Stimulated activated naive B cell treated with anti-CD40 and anti-IgM and Interleukin-4, amounts not matched to agents 10 μg/mL and 1 μg/mL and 100 μg/mL, for 72 hours (primary cell): ENCODE measurements around the gene TENM3.
"Not testable (repeated sequence)": the region's sequence is repeated elsewhere in the genome, so short reads cannot be mapped to it uniquely, and the experiment has no call there.

ENCODE experiments used
- ATAC-seq, 2 donors: fragments of 150-1000 bp; cut with Tn5 transposase; replicated peaks; 2 replicates each; pipeline ENCODE4 v1.10.0; 2021; ENCODE audit warnings: moderate library complexity in 1 of 2
- DNase-seq: peaks from one replicate; pipeline ENCODE4 v3.0.0; 2021
- H3K27ac Mint-ChIP-seq: one replicate; pipeline ENCODE4 v1.8.0; 2022; ENCODE audit warnings: mild to moderate bottlenecking, mixed read lengths
- H3K27me3 Mint-ChIP-seq, 2 donors: one replicate each; pipeline ENCODE4 v1.8.0; 2022; ENCODE audit warnings: mixed read lengths in 2 of 2
- H3K36me3 Mint-ChIP-seq, 2 donors: one replicate each; pipeline ENCODE4 v1.8.0; 2022; ENCODE audit warnings: mixed read lengths in 2 of 2, mild to moderate bottlenecking in 1 of 2
- H3K4me1 Mint-ChIP-seq, 2 donors: one replicate each; pipeline ENCODE4 v1.8.0; 2022; ENCODE audit warnings: mixed read lengths in 2 of 2, mild to moderate bottlenecking in 1 of 2
- H3K4me3 Mint-ChIP-seq, 2 donors: one replicate each; pipeline ENCODE4 v1.8.0; 2022; ENCODE audit warnings: mild to moderate bottlenecking in 2 of 2, mixed read lengths in 2 of 2, moderate library complexity in 1 of 2
- H3K9me3 Mint-ChIP-seq, 2 donors: one replicate each; pipeline ENCODE4 v1.8.0; 2022; ENCODE audit warnings: mixed read lengths in 2 of 2, mild to moderate bottlenecking in 1 of 2

TENM3 gene

DNA sequence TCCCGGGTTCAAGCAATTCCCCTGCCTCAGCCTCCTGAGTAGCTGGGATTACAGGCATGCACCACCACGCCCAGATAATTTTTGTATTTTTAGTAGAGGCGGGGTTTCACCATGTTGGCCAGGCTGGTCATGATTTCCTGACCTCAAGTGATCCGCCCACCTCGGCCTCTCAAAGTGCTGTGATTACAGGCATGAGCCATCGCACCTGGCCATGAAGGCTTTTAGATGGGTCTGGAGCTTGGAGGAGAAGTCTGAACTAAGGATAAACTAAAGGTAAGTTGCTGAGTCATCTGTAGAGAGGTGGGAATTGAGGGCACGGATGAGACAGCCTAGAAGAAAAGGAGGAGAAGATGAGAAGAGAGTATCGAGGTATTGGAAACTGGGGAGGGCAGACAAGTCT is at the start of gene TENM3:
Gene TENM3, plus strand, starts transcription at position 199 of the 400 bp plus-strand sequence. CDS start 80,619 bp downstream, outside the sequence.
- not testable (repeated sequence) for H3K4me3 Mint-ChIP-seq, H3K9me3 Mint-ChIP-seq, ATAC-seq, H3K27ac Mint-ChIP-seq, H3K27me3 Mint-ChIP-seq, H3K4me1 Mint-ChIP-seq, H3K36me3 Mint-ChIP-seq, DNase-seq

DNA sequence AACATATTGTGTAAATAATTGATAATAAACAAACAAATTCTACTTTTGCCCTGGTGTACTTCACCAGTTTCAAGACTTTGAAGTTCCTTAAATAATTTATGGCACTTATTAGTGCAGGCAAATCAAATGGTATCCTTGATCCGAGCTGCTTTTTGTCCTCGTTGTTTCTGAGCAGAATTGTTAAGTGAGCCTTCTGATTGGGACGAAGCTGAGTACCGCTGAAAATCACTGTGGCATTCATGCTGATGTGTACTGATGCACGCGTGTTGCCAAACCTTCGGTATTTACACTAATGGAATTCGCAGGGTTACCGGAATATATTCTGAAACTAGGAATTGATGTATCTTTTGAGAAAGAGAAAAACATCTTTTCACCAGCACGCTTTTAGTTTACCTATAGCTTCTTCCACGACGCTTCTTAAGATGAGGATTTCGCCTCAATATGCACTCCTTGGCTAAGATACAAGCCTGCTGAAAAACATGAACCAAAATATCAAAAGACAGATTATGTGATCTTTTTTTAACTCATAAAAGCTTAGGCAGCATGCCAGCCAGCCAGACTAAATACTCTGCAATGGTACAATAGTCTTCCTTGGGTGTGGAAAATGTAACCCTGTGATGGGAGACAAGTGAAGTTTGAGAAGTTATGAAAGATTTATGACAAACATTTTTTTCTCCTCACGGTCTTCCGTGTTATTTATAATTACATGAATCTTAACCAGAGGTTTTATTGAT is 48.9 kb upstream of the TENM3 start:
- H3K4me3 Mint-ChIP-seq, result no peak overlapping the region
- no peaks in the 10 kb centered on the region for H3K4me1 Mint-ChIP-seq
- ATAC-seq (no peak), DNase-seq (no peak)
- no peaks in the 10 kb centered on the region for H3K27me3 Mint-ChIP-seq
- peaks cover 0 to under 1% of the 10 kb centered on the region in 2 donors for H3K9me3 Mint-ChIP-seq
- no peak overlapping the region for H3K27ac Mint-ChIP-seq
- H3K36me3 Mint-ChIP-seq, result no peaks in the 10 kb centered on the region

DNA sequence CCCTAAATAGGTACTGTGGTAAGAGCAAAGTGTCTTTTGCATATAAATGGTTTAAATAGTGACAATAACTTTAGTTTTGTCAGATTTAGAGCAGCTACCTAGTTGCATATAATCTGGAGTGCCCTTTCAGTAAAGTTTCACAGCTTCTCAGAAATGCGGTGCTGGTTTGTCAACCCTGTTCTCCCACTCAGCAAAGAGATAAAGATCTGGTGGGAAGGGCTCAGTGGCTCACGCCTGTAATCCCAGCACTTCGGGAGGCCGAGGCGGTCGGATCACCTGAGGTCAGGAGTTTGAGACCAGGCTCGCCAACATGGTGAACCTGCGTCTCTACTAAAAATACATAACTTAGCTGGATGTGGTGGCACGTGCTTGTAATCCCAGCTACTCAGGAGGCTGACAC is 45.6 kb upstream of the TENM3 start:
- DNase-seq, result no peak
- H3K36me3 Mint-ChIP-seq, result no peaks in the 10 kb centered on the region
- H3K4me3 Mint-ChIP-seq, result no peak overlapping the region
- no peaks in the 10 kb centered on the region for H3K9me3 Mint-ChIP-seq
- no peak overlapping the region for H3K27ac Mint-ChIP-seq
- no peak for ATAC-seq
- H3K4me1 Mint-ChIP-seq, result no peaks in the 10 kb centered on the region
- no peaks in the 10 kb centered on the region for H3K27me3 Mint-ChIP-seq

- ATAC-seq, result no peak
- no peak for DNase-seq
- no peaks in the 10 kb centered on the region for H3K27me3 Mint-ChIP-seq
- no peaks in the 10 kb centered on the region for H3K4me1 Mint-ChIP-seq
- no peak overlapping the region for H3K4me3 Mint-ChIP-seq
- no peak overlapping the region for H3K27ac Mint-ChIP-seq
- no peaks in the 10 kb centered on the region for H3K36me3 Mint-ChIP-seq
- no peaks in the 10 kb centered on the region for H3K9me3 Mint-ChIP-seq
Observed at GRCh38 chr4:182201871-182202270, 41.3 kb upstream of the TENM3 start.

DNA sequence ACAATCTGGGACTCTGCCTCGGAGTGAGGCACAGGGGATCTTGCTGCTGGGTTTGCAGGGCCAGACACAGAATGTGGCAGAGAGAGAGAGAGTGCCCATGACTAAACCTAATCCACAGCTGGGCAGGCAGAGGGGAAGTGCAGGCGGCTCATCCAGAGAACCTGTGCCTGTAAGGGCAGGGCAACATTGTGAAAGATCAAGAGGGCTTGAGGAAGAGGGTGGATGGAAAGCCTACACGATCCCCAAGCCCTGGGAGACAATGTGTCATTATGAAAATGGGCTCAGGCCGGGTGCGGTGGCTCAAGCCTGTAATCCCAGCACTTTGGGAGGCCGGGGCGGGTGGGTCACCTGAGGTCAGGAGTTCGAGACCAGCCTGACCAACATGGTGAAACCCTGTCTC is 40.6 kb upstream of the TENM3 start:
- H3K4me3 Mint-ChIP-seq, result no peak overlapping the region
- H3K4me1 Mint-ChIP-seq, result no peaks in the 10 kb centered on the region
- H3K27me3 Mint-ChIP-seq, result no peaks in the 10 kb centered on the region
- DNase-seq (no peak), ATAC-seq (no peak)
- no peak overlapping the region for H3K27ac Mint-ChIP-seq
- no peaks in the 10 kb centered on the region for H3K36me3 Mint-ChIP-seq
- H3K9me3 Mint-ChIP-seq, result no peaks in the 10 kb centered on the region

DNA sequence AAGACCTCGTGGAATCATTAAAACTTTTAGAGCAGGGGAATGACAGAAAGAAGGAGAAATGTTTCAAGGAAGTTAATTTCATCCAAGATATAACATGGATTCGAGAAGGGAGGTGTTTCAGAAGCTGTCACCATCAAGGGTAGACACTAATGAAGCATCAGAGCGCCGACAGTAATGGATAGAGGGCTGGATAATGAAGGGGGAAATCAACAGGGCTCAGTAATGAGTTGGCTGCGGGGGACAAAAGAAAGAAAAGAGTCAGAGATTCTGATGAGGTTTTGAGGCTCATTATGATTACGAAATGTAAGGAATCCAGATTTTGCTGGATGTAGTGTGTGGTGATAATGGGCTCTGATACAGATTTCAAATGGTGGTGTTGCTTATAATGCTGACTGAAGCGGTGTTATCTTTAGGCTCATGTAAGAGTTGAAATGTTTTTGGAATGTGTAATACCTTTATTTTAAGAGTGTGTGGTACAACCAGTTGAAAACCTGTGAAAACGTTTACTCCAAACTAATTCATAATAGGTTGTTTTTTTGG is 39.3 kb upstream of the TENM3 start:
- Mint-ChIP-seq H3K4me1 (no peaks in the 10 kb centered on the region), H3K27ac (no peak overlapping the region), H3K9me3 (no peaks in the 10 kb centered on the region), H3K27me3 (no peaks in the 10 kb centered on the region), H3K4me3 (no peak overlapping the region), H3K36me3 (no peaks in the 10 kb centered on the region)
- no peak for DNase-seq
- no peak for ATAC-seq

GRCh38 chr4:182205306-182205705 is 37.9 kb upstream of the TENM3 start:
- Mint-ChIP-seq H3K27ac (no peak overlapping the region), H3K4me3 (no peak overlapping the region), H3K27me3 (no peaks in the 10 kb centered on the region), H3K4me1 (no peaks in the 10 kb centered on the region), H3K9me3 (no peaks in the 10 kb centered on the region), H3K36me3 (no peaks in the 10 kb centered on the region)
- no peak for DNase-seq
- ATAC-seq, result no peak

DNA sequence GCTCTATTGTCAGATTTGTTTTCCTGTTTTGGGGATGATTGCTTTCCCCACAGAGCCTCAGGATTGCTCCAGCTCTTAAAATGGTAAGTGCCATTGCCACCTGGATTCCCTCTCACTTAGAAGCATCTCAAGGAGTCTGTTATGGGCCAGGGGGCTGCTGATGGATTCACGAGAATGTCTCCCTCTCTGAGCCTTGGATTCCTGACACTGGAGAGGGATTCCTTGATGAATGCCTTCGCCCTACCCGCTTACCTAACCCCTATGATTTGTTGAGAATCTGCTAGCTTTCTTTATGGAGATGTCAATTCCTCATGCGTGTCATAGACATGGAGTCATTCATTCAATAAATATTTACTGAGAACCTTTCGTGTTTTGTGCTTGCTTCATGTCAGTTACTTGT is 36.9 kb upstream of the TENM3 start:
- H3K4me3 Mint-ChIP-seq, result no peak overlapping the region
- DNase-seq, result no peak
- no peaks in the 10 kb centered on the region for H3K36me3 Mint-ChIP-seq
- no peaks in the 10 kb centered on the region for H3K9me3 Mint-ChIP-seq
- H3K27me3 Mint-ChIP-seq, result no peaks in the 10 kb centered on the region
- H3K4me1 Mint-ChIP-seq, result no peaks in the 10 kb centered on the region
- no peak overlapping the region for H3K27ac Mint-ChIP-seq
- no peak for ATAC-seq

DNA sequence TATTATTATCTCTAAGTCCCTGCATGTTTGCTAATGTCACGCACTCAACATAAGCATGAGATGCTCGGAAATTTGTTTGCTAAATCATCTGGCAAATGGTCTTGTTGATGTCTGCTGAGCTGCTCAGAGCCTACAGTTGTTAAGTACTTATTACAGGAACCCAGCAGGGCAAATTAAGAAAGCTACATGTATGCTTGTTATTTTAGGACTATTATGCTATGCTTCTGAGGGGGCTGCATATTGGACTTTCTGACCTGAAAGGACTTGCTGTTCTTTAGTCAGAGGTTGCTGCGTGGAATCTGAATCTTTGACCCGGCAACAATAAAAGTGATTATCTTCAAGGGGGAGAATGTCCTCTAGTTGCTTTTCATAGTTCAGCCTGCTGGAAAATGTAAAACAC is 36.3 kb upstream of the TENM3 start:
- ATAC-seq, result no peak
- H3K36me3 Mint-ChIP-seq, result no peaks in the 10 kb centered on the region
- no peaks in the 10 kb centered on the region for H3K4me1 Mint-ChIP-seq
- no peaks in the 10 kb centered on the region for H3K27me3 Mint-ChIP-seq
- no peak overlapping the region for H3K4me3 Mint-ChIP-seq
- H3K27ac Mint-ChIP-seq, result no peak overlapping the region
- no peak for DNase-seq
- H3K9me3 Mint-ChIP-seq, result no peaks in the 10 kb centered on the region

- ATAC-seq, result no peak
Observed at GRCh38 chr4:182207830-182208396, 35.3 kb upstream of the TENM3 start.

DNA sequence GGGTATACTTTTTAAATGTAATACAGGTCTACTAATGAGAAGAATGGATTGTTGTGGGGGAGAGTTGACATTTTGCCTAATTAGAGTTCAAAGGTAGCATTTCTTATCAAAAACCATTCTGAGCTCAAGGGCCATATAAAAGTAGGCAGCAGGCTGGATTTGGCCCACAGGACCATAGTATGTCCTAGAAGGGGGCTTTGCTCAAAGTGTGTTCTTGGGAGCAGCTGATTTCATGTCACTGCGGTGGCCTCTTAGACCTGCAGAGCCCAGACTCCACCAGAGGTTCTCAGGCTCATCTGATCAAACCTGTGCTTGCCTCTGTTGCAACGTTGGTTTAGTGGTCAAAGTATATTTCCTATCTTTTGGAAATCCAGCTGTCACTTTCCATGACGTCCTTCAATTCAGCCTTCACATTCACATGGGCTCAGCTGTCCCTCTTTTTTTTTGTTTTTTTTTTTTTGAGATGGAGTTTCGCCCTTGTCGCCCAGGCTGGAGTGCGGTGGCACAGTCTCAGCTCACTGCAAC is 34.6 kb upstream of the TENM3 start:
- Mint-ChIP-seq H3K4me1 (no peaks in the 10 kb centered on the region), H3K27ac (no peak overlapping the region), H3K36me3 (no peaks in the 10 kb centered on the region), H3K9me3 (no peaks in the 10 kb centered on the region), H3K4me3 (no peak overlapping the region), H3K27me3 (no peaks in the 10 kb centered on the region)
- DNase-seq (no peak), ATAC-seq (no peak)

More at GRCh38 chr4:182207830-182208396, 35.3 kb upstream of the TENM3 start:
- no peak for DNase-seq
- no peaks in the 10 kb centered on the region for H3K4me1 Mint-ChIP-seq
- H3K4me3 Mint-ChIP-seq, result no peak overlapping the region
- no peaks in the 10 kb centered on the region for H3K27me3 Mint-ChIP-seq
- no peaks in the 10 kb centered on the region for H3K36me3 Mint-ChIP-seq
- no peak overlapping the region for H3K27ac Mint-ChIP-seq
- no peaks in the 10 kb centered on the region for H3K9me3 Mint-ChIP-seq

GRCh38 chr4:182212211-182212761 is 30.9 kb upstream of the TENM3 start:
- no peak overlapping the region for H3K27ac Mint-ChIP-seq
- ATAC-seq (no peak), DNase-seq (no peak)
- H3K27me3 Mint-ChIP-seq, result no peaks in the 10 kb centered on the region
- H3K4me3 Mint-ChIP-seq, result no peak overlapping the region
- H3K9me3 Mint-ChIP-seq, result no peaks in the 10 kb centered on the region
- H3K36me3 Mint-ChIP-seq, result no peaks in the 10 kb centered on the region
- no peaks in the 10 kb centered on the region for H3K4me1 Mint-ChIP-seq

GRCh38 chr4:182213004-182213403 is 30.2 kb upstream of the TENM3 start:
- Mint-ChIP-seq H3K4me3 (no peak overlapping the region), H3K4me1 (no peaks in the 10 kb centered on the region), H3K9me3 (no peaks in the 10 kb centered on the region), H3K27ac (no peak overlapping the region), H3K36me3 (no peaks in the 10 kb centered on the region), H3K27me3 (no peaks in the 10 kb centered on the region)
- ATAC-seq, result no peak
- DNase-seq, result no peak

- no peaks in the 10 kb centered on the region for H3K36me3 Mint-ChIP-seq
- ATAC-seq, result no peak
- no peak overlapping the region for H3K4me3 Mint-ChIP-seq
Observed at GRCh38 chr4:182215148-182215547, 28.1 kb upstream of the TENM3 start.

DNA sequence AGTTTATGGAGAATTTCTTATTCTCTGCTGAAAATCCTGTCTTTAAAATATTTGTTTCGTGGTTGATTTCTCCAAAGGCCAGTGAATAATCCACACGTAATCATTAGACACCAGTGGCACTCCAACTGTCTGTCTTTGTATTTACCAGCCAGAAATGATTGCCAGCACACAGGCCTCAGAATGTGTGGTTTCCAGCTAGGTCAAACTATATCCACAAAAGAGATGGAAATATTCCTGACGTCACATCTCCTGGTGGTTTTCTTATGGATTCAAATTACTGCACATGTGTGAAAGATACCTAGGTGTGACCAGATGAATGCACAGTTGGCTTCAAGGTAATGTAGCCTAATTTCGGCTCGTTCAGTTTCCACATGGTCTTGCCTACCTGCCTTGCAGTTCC is 27.2 kb upstream of the TENM3 start:
- DNase-seq (no peak), ATAC-seq (no peak)
- H3K4me3 Mint-ChIP-seq, result no peak overlapping the region
- H3K27ac Mint-ChIP-seq, result no peak overlapping the region
- H3K36me3 Mint-ChIP-seq, result no peaks in the 10 kb centered on the region
- no peaks in the 10 kb centered on the region for H3K9me3 Mint-ChIP-seq
- H3K4me1 Mint-ChIP-seq, result no peaks in the 10 kb centered on the region
- no peaks in the 10 kb centered on the region for H3K27me3 Mint-ChIP-seq

More at GRCh38 chr4:182215148-182215547, 28.1 kb upstream of the TENM3 start:
- Mint-ChIP-seq H3K9me3 (no peaks in the 10 kb centered on the region), H3K27me3 (no peaks in the 10 kb centered on the region), H3K27ac (no peak overlapping the region), H3K4me1 (no peaks in the 10 kb centered on the region)
- no peak for DNase-seq
